HG03439 (cell line): ENCODE results near the gene EXOC3.
"Not testable (repeated sequence)": the region's sequence is repeated elsewhere in the genome, so short reads cannot be mapped to it uniquely, and the experiment has no call there.

Experiments used
- ATAC-seq: cut with Tn5 transposase; IDR thresholded peaks from one replicate; pipeline ENCODE4 v1.9.1; 2021; ENCODE audit warnings: mild to moderate bottlenecking, moderate library complexity; ENCODE audit not compliant: unreplicated experiment

The EXOC3 gene

DNA sequence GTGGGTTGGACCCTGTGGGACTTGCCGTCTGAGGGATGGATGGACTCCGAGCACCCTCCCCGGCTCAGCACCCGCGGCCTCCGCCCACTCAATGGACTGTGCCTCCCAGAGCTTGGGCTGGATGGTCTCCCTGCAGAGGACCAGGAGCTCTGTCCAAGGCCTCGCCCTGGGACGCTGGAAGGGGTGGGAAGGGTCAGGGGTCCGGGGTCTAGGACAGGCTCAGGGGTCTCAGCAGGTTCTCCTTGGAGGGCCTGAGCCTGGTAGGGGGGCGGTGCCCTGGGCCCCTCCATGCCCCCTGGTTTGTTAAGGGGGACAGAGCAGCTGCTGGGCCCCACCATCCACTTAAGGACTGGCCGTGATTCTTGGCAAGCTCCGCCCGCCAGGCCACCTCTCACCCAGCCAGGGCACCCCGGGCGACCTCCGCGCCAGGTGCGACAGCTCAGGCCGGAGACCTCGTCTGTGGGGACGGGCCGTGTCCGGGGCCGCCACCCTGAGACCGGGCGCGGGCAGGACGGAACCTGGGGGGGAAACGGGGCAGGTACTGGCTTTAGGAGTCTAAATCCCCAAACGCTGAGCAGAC is 29.2 kb downstream of the EXOC3 start:
- peak; percentile 20 for ATAC-seq

DNA sequence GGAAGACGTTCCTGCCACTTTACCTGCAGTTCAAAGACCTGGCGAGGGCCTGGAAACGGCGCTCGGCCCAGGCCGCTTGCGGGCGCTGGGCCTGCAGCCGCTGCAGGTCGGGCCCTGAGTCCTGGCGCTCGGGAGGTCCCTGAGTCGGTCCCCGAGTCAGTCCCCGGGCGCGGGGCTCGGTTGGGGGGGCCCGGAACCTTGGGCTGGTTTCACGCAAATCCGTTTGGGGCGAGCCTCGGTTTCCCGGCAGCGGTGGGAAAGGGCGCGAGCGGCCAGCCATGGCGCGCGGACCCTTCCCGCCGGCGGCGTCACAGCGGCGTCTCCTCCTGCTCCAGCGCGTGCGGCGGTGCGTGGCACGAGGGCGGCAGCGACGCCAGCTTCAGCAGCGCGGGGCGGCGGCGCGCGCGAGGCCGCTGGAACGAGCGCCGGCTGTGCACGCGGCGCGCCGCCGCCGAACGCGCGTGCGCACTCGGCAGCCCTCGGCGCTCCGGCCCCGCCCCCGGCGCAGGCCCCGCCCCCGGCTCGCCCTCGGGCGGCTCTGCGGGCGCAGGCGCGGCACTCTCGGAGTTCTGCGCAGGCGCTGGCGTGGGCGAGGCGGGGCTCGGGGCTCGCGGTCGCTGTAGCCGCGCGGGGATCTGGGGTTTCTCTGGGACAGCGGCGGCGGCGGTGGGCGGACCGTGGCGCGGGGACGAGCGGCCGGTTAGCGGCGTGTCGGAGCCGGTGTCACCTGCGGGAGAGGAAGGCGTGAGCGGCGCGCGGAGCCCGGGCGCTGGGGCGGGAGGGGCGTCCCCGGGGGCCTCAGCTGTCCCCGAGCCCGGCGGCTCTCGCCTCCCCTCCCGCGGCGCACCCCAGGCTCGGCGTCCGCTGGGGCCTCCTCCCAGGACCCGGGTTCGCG is 29.9 kb downstream of the EXOC3 start:
- peak; percentile 73 for ATAC-seq

DNA sequence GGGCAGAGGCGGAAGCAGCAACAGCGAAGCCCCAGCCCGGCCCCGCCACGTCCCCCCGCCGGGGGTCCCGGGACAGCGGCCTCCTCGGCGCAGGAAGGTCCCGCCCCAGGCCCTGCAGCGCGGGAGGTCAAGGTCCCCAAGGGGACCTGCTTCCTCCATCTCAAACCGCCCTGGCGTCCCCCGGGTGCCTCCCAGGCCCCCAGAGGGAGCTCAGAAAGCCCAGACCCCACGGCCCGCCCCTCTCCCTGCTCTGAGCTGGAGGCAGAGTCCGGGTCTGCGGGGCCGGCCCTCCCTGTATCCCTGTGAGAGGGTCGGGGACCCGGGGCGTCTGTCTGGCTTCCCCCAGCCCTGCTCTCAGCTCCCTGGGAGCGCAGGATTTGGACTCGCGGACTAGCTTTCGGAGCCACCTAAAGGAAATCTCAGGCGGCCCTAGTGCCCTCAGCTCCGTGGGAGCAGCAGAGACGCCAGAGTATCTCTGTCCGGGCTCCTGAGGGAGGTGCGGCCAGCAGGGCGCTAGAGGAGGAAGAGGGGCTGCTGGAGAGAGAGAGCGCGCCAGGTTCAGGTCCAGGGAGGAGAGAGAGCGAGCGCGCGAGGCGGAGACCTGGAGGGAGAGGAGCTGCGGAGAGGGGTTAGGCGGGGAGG is 30.7 kb downstream of the EXOC3 start:
- peak; percentile 24 for ATAC-seq

DNA sequence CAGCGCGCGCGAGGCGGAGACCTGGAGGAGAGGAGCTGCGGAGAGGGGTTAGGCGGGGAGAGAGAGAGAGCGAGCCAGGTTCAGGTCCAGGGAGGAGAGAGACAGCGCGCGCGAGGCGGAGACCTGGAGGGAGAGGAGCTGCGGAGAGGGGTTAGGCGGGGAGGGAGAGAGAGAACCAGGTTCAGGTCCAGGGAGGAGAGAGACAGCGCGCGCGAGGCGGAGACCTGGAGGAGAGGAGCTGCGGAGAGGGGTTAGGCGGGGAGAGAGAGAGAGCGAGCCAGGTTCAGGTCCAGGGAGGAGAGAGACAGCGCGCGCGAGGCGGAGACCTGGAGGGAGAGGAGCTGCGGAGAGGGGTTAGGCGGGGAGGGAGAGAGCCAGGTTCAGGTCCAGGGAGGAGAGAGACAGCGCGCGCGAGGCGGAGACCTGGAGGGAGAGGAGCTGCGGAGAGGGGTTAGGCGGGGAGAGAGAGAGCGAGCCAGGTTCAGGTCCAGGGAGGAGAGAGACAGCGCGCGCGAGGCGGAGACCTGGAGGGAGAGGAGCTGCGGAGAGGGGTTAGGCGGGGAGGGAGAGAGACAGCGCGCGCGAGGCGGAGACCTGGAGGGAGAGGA is 31.4 kb downstream of the EXOC3 start:
- not testable (repeated sequence) for ATAC-seq

DNA sequence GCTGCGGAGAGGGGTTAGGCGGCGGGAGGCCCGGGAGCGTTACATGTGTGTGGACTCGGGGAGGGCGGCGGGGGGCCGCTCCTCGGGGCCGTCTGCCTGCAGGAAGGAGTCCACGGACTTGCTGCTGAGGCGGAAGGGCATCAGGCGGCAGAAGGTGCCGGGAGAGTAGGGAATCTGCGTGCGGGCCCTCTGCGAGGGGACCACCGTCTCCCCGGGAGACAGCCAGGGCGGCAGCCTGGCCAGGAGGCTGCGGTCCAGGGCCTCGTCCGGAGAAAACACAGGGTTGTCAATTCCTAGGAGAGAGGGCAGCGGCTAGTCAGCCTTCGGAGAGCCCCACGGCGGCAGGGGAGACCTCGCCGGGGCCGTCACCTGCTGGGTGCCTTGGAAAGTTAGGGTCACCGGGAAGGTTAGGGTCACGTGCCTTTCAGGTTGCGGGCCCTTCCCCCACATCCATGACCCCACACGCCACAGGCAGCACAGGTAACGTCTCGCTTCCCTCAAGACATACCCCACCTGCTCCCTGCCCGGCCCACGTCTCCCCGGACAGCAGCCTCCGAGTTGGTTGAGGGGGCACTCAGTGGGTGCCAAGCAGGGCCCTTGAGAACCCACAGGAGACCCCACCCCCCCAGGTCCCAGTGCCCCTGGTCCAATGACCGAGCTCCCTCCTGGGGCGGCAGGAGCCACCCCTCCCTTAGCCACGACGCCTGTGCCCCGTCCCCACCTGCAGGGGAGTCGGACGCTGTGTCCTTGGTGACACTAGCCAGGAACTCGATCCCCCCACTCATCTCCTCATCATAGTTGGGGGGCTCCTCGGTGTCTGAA is 32.1 kb downstream of the EXOC3 start:
- ATAC-seq: no peak

DNA sequence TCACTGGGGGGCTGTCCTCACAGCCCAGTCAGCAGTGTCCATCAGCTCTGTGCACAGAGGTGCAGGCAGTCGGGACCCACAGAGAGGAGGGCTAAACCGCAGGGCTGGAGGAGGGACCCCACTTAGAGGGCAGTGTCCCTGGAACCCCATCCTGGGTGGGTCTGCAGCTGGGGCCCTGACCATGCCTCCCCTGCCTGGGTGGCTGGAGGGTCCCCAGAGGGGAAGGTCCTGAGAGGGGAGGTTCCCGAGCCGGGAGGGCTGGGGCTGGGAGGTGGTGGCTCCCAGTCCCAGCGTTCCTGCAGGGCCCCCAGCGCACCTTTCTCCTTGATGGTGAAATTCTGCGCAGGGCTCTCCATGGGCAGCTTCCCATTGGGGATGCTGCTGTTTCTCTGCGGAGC is 32.7 kb downstream of the EXOC3 start:
- no peak for ATAC-seq

DNA sequence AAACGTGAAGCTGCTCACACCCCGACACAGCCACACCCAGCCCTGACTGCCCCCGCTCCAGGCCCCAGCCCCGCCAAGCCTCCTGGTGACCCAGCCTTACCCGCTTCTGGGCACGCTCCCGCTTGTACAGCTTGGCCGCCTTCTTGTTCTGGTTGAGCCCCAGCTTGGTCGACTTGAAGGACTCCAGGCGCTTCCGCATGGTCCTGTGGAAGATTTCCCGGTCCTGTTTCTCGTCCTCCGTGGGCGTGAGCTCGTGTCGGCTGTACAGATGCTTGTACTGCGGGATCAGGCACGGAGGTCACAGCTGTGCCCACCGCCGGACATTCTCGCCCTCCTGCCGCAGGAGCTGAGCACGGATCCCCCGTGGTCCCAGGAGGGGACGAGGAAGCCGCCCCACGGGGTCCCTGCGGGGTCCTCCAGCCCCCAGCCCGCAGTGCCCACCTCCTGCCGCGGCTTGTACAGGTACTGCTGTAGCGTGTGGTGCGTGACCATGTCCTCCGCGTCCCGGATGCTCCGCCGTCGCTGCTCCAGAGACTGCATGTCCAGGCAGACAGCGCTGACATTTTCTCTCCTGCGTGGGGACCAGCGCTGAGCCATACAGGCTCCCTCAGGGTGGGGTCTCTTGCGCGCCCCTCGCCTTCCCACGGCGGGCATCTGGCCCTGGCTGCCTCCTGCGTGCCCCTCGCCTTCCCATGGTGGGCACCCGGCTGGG is 33.3 kb downstream of the EXOC3 start:
- no peak for ATAC-seq

DNA sequence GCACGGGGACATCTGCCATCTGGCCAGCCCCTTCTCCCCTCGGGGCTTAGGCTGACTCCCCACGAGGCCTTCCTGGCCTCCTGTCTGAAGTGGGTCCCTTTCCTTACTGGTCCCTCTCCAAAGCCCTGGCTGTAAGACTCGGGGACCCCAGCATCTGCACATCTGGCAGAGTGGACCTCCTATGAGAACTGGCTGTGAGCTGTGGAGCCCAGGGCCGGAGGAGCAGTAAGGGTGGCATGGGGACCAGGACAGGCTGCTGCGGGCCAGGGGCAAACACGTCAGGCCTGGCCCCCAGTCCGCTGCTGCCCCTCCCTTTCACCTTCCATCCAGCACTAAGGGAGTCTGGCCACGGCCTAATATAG is 33.8 kb downstream of the EXOC3 start:
- ATAC-seq: no peak

DNA sequence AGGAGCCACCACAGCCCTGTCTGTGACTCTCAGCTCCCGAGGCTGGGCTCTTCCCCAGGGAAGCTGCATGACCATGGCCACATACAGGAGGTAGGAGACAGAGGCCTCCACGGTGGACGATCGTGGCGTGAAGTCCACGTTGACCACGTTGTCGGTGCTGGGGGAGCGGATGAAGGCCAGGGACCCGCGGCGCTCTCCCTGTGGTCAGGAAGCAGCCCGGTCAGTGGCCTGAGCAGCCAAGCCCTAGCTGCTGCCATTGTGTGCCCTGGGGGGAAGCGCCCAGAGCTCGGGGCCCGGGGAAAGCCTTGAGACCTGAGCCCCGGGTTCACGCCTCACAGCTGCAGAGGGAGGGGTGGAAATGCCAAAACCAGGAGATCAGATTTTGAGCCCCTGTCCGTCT is 34.3 kb downstream of the EXOC3 start:
- no peak for ATAC-seq

DNA sequence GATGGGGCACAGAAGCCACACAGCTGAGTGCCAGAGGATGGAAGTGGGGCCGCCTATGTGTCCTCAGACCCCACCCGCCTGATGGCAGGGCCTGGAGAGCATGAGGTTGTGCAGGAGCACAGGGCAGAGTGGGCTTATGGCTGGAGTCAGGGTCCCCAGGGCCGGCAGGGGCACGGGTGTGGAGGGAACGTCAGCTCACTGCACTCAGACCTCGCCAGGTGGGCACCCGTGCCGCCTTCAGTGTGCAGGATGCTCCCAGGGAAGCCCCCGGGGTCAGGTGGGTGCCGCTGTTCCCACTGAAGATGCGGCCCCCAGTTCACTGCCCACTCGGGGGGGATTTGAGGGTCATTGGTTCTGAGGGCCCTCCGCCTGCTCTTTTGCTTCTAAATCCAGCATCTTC is 34.9 kb downstream of the EXOC3 start:
- no peak for ATAC-seq

DNA sequence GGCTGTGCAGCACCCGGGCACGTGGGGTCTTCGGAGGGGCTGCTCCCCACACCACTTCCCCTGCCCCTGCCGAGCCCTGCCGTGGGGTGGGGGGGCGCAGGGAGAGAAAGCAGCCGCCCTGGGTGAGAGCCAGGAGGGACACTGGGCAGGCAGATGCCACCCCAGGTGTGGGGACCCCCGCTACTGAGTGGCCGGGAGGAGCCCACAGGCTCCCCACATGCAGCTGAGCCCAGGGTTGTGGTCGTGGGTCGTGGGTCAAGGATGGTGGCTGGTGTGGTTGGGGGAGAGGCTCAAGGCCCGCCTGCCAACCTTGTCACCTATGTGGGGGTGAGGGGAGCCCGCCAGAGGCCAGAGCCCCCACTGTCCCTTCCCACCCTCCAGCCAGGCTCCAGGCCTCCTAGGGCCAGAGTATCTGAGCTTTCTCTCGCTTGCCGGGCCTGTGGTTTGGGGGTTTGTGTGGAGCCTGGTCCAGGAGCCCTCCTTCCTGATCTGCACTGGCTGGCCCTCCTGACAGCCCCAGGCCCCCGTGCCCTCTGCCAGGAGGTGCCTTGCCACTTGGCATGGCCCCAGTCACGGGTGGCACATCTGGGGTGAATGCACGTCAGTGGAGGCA is 35.5 kb downstream of the EXOC3 start:
- no peak for ATAC-seq

DNA sequence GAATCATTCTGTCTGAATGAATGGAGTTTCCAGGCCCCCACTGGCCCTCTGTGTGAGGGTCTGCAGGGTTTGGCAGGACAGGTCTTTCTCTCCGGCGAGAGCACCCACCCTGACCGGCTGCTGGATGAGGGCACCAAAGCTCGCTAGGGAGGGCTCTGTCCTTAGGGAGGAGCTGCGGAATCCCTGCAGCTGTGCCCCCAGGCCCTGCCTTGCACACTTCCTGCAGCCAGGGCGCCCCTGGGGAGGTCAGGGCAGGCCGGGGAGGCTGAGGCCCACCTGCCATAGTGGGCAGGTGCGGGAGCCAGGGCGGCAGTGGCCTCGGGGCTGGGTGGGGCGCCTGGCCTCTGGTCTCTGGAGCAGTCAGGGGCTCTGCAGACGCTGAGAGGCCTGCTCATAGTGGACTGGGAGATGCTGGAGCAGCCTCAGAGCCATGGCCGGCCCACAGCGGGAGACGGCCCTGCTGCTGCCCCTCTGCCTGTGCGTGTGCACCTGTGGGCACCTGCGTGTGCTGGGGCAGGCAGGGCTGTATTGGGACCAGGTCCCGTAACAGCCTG is 36.1 kb downstream of the EXOC3 start:
- no peak for ATAC-seq

DNA sequence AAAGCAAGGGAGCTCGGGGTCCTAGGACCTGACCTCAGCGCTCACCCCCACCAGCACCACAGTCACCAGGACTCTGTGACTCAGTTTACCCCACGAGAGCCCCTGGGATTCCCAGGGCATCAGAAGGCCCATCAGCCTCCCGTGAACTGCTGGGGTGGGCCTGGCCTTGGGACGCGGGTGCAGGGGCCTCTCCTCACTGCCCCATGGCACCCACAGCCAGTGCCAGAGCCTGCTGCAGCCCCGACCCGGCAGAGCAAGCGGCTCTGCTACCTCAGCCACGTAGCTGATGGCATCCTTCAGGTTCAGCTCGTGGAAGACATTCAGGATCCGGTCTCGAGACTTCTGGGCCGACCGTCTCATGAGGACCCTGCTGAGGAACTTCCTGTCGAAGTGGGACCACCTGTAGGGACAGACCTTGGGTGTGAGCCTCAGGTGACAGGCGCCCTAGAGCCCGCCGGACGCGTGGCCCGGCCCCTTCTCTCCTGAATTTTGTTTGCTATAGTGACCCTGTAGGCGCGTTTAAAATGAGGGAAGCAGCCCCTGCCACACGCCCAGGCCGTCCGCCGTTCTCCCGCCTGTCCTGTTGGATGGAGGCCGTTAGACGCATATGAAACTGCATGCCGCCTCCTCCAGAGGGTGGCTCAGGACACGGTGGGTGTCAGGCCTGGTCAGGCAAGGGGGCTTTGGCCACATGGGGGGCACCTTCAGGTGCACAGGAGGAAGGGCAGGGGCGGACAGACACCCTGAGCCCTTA is 36.8 kb downstream of the EXOC3 start:
- ATAC-seq: no peak

DNA sequence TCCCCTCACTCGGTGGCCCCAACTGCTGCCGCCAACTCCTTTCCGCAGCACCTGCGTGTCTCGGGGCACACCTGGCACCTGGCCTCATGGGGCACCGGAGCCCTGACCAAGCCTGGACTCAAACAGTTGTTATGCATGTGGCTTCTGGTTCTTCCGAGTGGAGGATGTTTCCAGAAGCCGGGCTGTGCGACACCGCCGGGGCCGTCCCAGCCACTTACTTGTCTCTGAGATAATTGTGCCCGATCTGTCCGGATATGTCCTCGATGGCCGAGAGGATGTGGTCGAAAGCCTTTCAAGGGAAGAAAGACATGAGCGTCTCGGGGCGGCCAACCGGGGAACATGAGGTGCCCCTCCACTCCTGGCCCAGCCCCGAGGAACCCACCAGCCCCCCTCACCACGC is 38.4 kb downstream of the EXOC3 start:
- ATAC-seq: no peak

DNA sequence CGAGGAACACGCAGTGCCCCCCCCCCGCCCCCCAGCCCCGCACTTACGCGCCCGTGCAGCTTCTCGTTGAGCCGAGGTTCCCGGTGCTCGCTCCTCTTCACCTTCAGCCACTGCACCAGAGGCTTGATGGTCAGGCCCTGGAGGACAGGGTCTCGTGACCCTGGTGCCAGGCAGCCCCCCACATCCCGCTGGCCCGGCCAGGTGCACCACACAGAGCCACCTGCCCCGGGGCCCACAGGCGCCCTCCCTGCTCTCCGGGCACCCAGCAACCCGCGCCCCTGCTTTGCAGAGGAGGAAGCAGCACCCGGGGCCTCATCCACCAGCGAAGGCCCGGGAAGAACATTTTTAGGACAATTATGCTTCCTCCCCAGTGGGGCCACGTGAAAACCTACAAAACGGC is 39.0 kb downstream of the EXOC3 start:
- ATAC-seq: no peak

DNA sequence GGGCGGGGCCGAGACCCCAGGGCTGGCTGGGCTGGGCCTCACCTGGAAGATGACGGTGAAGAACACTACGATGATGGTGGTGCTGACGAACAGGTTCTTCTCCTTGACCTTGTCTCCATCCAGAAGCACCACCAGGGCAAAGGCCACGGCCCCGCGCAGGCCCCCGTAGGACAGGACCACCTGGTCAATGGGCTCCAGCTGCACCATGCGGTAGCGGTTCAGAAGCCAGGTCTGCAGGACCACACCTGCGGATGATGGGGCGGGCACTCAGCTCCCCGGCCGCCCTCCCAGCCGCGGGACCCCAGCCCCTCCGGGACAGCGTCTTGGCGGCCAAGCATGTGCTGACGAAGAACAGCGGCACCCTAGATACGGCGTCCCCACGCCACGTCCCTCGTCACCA is 39.5 kb downstream of the EXOC3 start:
- no peak for ATAC-seq

DNA sequence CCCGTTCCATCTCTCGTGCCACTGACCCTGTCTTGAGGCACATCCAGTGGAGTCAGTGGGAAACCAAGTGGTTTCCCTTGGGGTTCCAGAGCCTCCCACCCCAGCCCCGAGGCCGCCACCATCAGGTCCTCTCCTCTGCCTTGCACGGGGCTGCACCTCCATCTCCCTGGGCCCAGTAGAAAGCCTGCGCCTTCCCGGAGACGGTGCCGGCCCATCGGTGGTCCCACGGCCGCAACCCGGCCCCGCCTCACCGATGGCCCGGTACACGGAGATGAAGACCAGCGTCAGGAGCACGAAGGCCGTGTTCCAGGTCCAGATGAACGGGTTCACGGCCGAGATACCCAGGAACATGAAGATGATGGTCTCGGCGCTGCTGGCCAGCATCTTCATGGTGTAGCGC is 40.0 kb downstream of the EXOC3 start:
- no peak for ATAC-seq

DNA sequence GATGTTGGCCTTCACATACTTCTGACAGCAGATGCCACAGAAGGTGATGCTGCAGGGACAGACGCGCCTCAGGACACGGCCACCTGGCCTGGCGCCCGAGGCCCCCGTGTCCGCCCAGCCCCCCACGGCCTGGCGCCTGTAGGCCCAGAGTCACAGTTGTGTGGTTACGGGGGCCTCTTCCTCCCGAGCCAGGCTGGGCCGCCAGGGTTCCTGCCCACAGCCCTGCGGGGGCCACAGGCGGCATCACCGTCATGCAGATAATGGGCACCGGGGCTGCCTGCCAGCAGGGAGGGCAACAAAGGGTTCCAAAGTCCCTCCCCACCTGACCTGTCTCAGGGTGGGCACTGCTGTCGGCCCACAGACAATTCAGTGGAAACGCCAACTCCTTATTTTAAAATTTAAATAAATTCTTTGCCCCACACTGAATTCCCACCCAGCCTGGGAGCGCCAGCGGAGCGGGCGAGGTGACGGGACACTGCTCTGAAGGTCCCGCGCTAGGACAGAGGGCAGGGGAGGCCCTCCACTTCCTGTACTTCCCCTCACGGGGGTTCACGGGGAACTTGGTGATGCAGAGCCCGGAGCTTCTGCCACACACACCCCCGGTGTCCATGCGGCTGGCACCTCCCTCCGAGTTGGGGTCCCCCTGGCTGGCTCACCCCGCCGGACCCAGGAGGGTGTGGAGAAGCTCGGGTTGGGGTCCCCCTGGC is 40.6 kb downstream of the EXOC3 start:
- ATAC-seq: no peak
